Duodenal mucosa (tissue), 2 donors: ENCODE data around the gene ERAP2.
"Not testable (repeated sequence)": the region's sequence is repeated elsewhere in the genome, so short reads cannot be mapped to it uniquely, and the experiment has no call there.

ENCODE experiments used
- H3K27ac ChIP-seq: one replicate; pipeline ENCODE4 v1.7.0; 2013; ENCODE audit warnings: low read depth, low read length
- H3K27me3 ChIP-seq, 2 donors: one replicate each; pipeline ENCODE4 v1.7.0; 2013; ENCODE audit warnings: low read length in 2 of 2, control low read depth in 1 of 2; ENCODE audit not compliant: insufficient read depth in 2 of 2, control insufficient read depth in 1 of 2
- H3K36me3 ChIP-seq, 2 donors: one replicate each; pipeline ENCODE4 v1.7.0; 2013; ENCODE audit warnings: low read length in 2 of 2, control low read depth in 1 of 2; ENCODE audit not compliant: insufficient read depth in 2 of 2, control insufficient read depth in 1 of 2
- H3K4me1 ChIP-seq, 2 donors: one replicate each; pipeline ENCODE4 v1.7.0; 2013; ENCODE audit warnings: low read length in 2 of 2, control low read depth in 1 of 2; ENCODE audit not compliant: insufficient read depth in 2 of 2, control insufficient read depth in 1 of 2
- H3K4me3 ChIP-seq, 2 donors: one replicate each; pipeline ENCODE4 v1.7.0; 2013; ENCODE audit warnings: low read length in 2 of 2, low read depth in 1 of 2
- H3K9ac ChIP-seq, 2 donors: one replicate each; pipeline ENCODE4 v1.7.0; 2013; ENCODE audit warnings: low read length in 2 of 2, low read depth in 1 of 2
- H3K9me3 ChIP-seq, 2 donors: one replicate each; pipeline ENCODE4 v1.7.0; 2013; ENCODE audit warnings: low read length in 2 of 2, control low read depth in 1 of 2; ENCODE audit not compliant: control insufficient read depth in 1 of 2

ERAP2 gene

GRCh38 chr5:96930058-96930457, 53.8 kb downstream of the ERAP2 start:
- Histone ChIP-seq H3K9ac (no peak overlapping the region), H3K27ac (no peak overlapping the region), H3K36me3 (no peaks in the 10 kb centered on the region), H3K9me3 (no peaks in the 10 kb centered on the region), H3K27me3 (no peaks in the 10 kb centered on the region), H3K4me1 (peaks cover 11 to 25% of the 10 kb centered on the region in 2 donors), H3K4me3 (no peak overlapping the region)

DNA sequence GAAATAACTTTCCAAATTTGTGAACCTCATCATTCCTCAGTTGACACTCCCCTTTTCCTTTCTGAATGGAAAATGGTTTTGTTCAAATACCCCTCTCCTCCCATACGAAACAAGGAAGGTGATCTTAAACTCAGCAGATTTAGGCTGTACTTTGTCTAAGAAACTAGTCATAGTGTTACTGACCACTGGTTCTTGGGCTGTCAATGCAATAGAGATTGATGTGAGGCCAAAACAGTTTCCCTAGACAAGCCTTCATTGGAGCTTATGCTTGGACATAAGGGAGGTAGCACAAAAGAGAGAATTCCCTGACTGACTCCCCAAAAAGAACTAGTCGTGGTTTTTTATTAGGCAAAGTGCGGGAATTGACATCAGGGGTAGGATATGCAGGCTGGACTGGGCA, 54.3 kb downstream of the ERAP2 start:
- Histone ChIP-seq H3K4me1 (peaks cover 11 to 25% of the 10 kb centered on the region in 2 donors), H3K9ac (no peak overlapping the region), H3K36me3 (no peaks in the 10 kb centered on the region), H3K4me3 (no peak overlapping the region), H3K27me3 (no peaks in the 10 kb centered on the region), H3K9me3 (no peaks in the 10 kb centered on the region), H3K27ac (no peak overlapping the region)

DNA sequence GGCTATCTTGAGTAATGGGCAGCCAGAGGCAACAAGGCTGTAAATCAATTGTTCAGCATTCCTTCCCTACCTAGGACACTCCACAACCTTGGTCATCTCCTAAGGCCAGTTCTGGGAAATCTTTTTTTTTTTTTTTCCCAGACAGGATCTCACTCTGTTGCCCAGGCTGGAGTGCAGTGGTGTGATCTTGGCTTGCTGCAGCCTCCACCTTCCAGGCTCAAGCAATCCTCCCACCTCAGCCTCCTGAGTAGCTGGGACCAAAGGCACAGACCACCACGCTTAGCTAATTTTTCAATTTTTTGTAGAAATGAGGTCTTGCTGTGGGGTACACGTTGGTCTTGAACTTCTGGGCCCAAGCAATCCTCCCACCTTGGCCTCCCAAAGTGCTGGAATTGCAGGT, 54.7 kb downstream of the ERAP2 start:
- not testable (repeated sequence) for H3K27me3 ChIP-seq, H3K4me3 ChIP-seq, H3K9me3 ChIP-seq, H3K36me3 ChIP-seq, H3K9ac ChIP-seq, H3K27ac ChIP-seq
- H3K4me1 ChIP-seq, result peaks cover 11 to 25% of the 10 kb centered on the region in 2 donors

DNA sequence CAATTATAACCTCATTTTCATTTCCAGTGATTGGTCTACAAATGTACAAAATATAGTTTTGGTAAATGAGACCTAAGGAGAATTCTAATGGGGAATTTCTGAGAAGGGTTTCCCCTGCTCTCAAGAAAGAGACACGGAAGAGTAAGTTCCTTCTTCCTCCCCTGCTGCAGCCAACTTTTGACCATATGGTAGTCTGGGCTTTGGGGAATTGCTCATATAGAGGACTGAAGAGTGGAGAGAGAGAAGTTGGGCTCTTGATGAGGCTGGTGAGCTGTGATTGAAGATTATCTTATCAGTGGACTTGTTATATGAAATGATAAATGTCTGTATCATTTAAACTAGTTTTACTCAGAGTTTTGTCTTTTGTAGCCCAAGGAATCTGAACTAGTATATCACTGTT, 55.3 kb downstream of the ERAP2 start:
- H3K27ac ChIP-seq, result no peak overlapping the region
- H3K4me1 ChIP-seq, result peaks cover 11 to 25% of the 10 kb centered on the region in 2 donors
- no peaks in the 10 kb centered on the region for H3K27me3 ChIP-seq
- no peaks in the 10 kb centered on the region for H3K36me3 ChIP-seq
- H3K9ac ChIP-seq, result no peak overlapping the region
- H3K4me3 ChIP-seq, result peak overlapping the region in 1 of 2 donors; percentile 11
- no peaks in the 10 kb centered on the region for H3K9me3 ChIP-seq

DNA sequence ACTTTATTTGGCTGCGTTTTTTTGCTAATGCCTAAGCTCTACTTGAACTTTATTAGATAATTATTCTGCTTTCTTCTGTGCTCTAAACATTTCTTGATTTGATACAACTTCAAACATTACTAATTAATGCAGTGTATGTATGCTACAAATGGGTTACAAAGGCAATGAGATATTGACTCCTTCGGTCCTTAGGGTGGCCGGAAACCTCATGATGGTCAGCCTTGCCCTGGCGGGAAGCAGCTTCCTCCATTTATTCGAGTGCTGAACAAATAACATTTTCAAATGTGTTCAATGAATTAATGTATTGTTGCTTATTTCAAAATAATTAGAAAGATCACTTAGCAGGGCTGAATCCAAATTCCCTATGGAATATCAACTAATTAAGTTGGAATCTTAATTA, 55.7 kb downstream of the ERAP2 start:
- Histone ChIP-seq H3K9ac (no peak overlapping the region), H3K36me3 (no peaks in the 10 kb centered on the region), H3K27me3 (no peaks in the 10 kb centered on the region), H3K9me3 (no peaks in the 10 kb centered on the region), H3K4me3 (peak overlapping the region; percentile 11 to 41), H3K27ac (no peak overlapping the region), H3K4me1 (peaks cover 14 to 28% of the 10 kb centered on the region in 2 donors)

DNA sequence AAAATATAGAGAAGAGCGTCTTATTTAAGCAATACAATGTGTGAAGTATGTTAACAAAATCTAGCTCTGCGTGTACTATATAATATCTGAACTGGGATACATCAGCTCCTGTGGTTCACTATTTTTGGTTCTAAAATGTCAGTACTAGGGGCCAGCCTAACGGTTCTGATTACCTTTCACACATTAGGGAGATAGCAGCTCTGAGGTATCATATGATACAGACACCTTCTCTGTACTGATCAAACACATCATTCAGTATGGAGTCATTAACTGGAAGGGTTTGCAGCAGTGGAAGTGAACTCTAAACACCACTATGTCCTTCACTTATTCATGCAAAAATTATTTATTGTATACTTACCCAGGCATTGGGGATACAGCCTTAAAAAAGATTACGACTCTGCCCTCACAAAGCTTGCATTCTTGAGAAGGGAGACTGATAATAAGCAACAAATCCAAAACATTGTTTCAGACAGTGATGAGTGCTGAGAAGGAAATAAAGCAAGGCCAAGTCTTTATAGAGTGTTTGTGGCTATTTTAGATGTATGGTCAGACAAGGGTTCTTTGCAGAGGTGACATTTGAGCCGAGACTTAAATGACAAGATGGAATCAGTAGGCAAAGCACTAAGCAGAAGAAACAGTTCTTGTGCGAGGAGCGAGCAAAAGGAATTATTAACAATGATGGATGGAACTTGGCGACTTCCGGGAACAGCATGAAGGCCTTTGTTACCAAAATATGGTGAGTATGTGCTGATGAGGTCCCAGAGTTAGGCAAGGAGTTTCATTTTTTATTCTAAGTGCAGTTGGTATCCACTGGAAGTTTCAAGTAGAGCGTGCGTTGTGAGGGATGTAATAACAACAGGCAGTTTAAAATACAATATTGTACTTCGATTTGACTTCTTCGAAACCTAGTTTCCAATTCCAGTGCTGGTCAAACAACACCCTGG, 57.7 kb downstream of the ERAP2 start:
- Histone ChIP-seq H3K27me3 (no peaks in the 10 kb centered on the region), H3K36me3 (no peaks in the 10 kb centered on the region), H3K9me3 (no peaks in the 10 kb centered on the region), H3K4me1 (peaks cover 31 to 44% of the 10 kb centered on the region in 2 donors), H3K4me3 (peak overlapping the region; percentile 84 to 97), H3K27ac (peak overlapping the region; percentile 97), H3K9ac (peak overlapping the region; percentile 84 to 98)

GRCh38 chr5:96934708-96935558, 58.6 kb downstream of the ERAP2 start:
- peaks cover 31 to 49% of the 10 kb centered on the region in 2 donors for H3K4me1 ChIP-seq
- H3K9ac ChIP-seq, result peak overlapping the region; percentile 84 to 98
- peak overlapping the region; percentile 84 to 97 for H3K4me3 ChIP-seq
- H3K27me3 ChIP-seq, result no peaks in the 10 kb centered on the region
- no peaks in the 10 kb centered on the region for H3K36me3 ChIP-seq
- peak overlapping the region; percentile 97 for H3K27ac ChIP-seq
- H3K9me3 ChIP-seq, result no peaks in the 10 kb centered on the region

DNA sequence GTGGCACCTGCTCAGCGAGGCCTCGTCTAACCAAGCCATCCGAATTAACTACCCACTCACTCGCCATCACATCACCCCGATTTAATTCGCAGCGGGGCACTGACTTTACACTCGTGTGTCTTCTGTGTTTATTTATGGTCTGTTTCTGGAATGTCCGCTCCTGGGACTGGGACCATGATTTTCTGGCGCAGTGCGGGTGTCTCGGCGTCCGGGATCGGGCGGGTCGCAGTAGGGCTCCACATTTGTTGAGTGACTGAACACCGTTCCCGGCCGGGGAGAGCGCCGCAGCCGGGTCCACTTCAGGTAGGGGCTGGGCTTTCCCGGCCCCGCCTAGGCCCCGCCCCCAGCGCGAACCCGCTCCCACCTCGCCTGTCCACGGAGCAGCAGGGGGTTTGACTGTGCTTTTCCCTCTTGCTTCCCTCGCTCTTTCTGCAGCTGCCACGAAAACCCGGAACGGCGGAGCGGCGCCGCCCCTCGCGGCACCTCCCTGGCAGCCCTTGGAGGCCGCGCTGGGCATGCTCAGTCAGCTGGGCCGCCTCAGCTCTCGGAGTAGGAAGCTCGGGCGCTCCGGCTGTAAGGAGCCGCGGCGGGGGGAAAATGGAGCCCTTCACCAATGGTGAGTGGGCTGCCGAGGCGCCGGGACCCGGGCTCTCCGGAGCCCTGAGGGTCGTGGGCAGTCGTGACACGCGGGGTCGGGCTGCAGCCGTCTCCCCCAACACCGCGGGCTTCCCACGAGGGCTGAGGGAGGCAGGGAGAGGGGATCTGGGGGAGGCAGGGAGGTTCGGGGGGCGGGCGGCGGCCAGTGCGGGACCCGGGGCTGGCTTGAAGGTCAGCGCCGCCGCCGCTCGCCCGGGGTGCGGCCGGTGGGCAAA, 59.5 kb downstream of the ERAP2 start, which contains the start of gene LNPEP:
Gene LNPEP (plus strand): TSS at position 522 of the 872 bp plus-strand sequence. CDS start 76 bp downstream, at position 598.
- Histone ChIP-seq H3K4me1 (peaks cover 31 to 52% of the 10 kb centered on the region in 2 donors), H3K27ac (peak within 1 kb of the TSS; percentile 97), H3K9me3 (no peaks in the 10 kb centered on the region), H3K9ac (peak within 1 kb of the TSS; percentile 84 to 98), H3K36me3 (no peaks in the 10 kb centered on the region), H3K4me3 (peak within 1 kb of the TSS; percentile 84 to 97), H3K27me3 (no peaks in the 10 kb centered on the region)

GRCh38 chr5:96936431-96937320, 60.4 kb downstream of the ERAP2 start:
- peak overlapping the region; percentile 97 for H3K27ac ChIP-seq
- H3K27me3 ChIP-seq, result no peaks in the 10 kb centered on the region
- H3K9me3 ChIP-seq, result no peaks in the 10 kb centered on the region
- peak overlapping the region; percentile 83 to 97 for H3K4me3 ChIP-seq
- peak overlapping the region; percentile 73 to 84 for H3K9ac ChIP-seq
- peaks cover 31 to 52% of the 10 kb centered on the region in 2 donors for H3K4me1 ChIP-seq
- no peaks in the 10 kb centered on the region for H3K36me3 ChIP-seq
